ENCODE measurements around the gene ZBTB18.
"Not testable (repeated sequence)": the region's sequence is repeated elsewhere in the genome, so short reads cannot be mapped to it uniquely, and the experiment has no call there.

The ZBTB18 gene

GRCh38 chr1:244041466-244042120 is 9.5 kb upstream of the ZBTB18 start:
- DNase-seq (ENCODE audit: low read depth in 2 of 3, low spot score in 2 of 3), result no peak

DNA sequence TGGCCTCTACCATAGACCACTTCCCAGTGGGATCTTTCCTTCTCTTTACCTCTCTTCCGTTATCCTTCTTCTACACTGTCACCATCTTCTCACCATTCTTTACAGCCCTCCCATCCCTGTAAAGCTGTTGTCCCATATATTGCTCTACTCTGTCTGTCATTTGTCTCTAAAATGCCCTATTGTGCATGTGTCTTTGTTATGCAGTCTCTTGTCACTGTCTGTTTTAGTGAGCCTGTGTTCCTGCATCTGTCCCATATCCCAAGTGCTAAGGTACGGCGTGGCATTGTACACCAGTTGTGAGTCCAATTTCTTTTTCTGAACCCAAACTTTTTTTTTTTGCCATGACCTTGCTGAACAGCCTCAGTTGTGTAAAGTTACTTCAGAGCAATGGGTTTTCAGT is 8.8 kb upstream of the ZBTB18 start:
- DNase-seq (ENCODE audit: low read depth in 2 of 3, low spot score in 2 of 3), result no peak

GRCh38 chr1:244044423-244044822 is 6.7 kb upstream of the ZBTB18 start:
- DNase-seq (ENCODE audit: low read depth in 2 of 3, low spot score in 2 of 3), result no peak

DNA sequence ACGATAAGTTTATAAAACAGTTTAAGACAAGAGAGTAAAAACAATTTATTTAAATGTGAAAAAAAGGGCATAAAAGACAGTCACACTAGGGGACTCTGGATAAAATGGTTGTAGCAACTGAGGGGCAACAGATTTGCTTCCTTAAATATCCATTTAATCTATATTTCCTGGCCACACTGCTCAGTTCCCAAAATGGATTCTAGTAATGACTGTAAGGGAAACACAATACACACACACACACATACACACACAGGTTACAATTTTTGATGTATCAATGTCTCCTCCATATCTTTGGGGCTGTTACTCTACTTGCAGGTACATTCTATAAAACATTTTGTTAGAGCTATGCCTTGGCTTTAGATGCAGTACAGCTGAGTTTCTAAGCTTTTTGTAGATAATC is 4.8 kb upstream of the ZBTB18 start:
- not testable (repeated sequence) for DNase-seq (ENCODE audit: low read depth in 2 of 3, low spot score in 2 of 3)

GRCh38 chr1:244046907-244047611 is 4.0 kb upstream of the ZBTB18 start:
- DNase-seq (ENCODE audit: low read depth in 2 of 3, low spot score in 2 of 3), result no peak

DNA sequence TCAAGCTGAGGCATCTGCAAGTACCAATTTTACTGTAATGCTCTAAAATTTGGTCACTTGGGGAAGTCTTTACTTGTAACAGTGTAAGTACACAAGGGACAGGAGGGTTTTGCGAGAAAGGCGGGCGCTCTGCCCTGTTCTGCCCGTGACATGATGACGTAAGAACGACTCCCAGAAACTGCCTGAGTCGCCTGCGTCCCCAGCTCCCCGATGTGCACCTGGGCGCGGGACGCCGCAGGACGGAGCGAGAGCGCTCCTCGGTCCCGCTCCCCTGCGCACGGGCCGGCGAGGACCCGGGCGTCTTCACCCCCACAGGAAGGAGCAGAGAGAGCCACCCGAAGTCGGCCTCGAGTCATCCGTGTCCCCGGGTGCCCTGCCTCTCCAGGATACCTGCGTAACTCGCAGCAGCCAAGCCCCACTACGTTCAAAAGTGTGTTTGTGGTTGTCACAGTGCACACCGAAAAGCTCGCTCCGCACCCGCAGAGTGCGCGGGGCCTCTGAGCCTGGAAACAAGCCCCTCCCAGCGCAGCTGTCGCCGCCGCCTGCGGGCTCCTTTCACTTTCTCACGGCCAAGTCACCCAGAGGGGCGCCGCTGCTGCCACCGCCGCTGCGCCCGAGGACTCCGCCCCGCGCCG is 3.3 kb upstream of the ZBTB18 start:
- peak in 1 of 3 experiments; percentile 58 for DNase-seq (ENCODE audit: low read depth in 2 of 3, low spot score in 2 of 3)

GRCh38 chr1:244048256-244049161 is 2.6 kb upstream of the ZBTB18 start:
- peak; percentile 74 to 95 (median 84) for DNase-seq (ENCODE audit: low read depth in 2 of 3, low spot score in 2 of 3)

GRCh38 chr1:244049162-244050013 is 1.7 kb upstream of the ZBTB18 start:
- no peak for DNase-seq (ENCODE audit: low read depth in 2 of 3, low spot score in 2 of 3)

GRCh38 chr1:244050014-244050834 is 859 bp upstream of the ZBTB18 start:
- DNase-seq (ENCODE audit: low read depth in 2 of 3, low spot score in 2 of 3), result no peak

GRCh38 chr1:244052016-244052727 is 1.1 kb downstream of the ZBTB18 start:
- DNase-seq (ENCODE audit: low read depth in 2 of 3, low spot score in 2 of 3), result no peak

GRCh38 chr1:244052728-244053312 is 1.7 kb downstream of the ZBTB18 start:
- DNase-seq (ENCODE audit: low read depth in 2 of 3, low spot score in 2 of 3), result no peak

DNA sequence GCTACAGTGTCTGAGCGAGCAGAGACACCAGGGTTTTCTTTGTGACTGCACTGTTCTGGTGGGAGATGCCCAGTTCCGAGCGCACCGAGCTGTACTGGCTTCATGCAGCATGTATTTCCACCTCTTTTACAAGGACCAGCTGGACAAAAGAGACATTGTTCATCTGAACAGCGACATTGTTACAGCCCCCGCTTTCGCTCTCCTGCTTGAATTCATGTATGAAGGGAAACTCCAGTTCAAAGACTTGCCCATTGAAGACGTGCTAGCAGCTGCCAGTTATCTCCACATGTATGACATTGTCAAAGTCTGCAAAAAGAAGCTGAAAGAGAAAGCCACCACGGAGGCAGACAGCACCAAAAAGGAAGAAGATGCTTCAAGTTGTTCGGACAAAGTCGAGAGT is 2.7 kb downstream of the ZBTB18 start:
- no peak for DNase-seq (ENCODE audit: low read depth in 2 of 3, low spot score in 2 of 3)

DNA sequence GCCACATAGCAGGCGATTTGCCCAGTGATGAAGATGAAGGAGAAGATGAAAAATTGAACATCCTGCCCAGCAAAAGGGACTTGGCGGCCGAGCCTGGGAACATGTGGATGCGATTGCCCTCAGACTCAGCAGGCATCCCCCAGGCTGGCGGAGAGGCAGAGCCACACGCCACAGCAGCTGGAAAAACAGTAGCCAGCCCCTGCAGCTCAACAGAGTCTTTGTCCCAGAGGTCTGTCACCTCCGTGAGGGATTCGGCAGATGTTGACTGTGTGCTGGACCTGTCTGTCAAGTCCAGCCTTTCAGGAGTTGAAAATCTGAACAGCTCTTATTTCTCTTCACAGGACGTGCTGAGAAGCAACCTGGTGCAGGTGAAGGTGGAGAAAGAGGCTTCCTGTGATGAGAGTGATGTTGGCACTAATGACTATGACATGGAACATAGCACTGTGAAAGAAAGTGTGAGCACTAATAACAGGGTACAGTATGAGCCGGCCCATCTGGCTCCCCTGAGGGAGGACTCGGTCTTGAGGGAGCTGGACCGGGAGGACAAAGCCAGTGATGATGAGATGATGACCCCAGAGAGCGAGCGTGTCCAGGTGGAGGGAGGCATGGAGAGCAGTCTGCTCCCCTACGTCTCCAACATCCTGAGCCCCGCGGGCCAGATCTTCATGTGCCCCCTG is 3.3 kb downstream of the ZBTB18 start:
- DNase-seq (ENCODE audit: low read depth in 2 of 3, low spot score in 2 of 3), result no peak

- no peak for DNase-seq (ENCODE audit: low read depth in 2 of 3, low spot score in 2 of 3)
Observed at GRCh38 chr1:244054924-244055263, 3.8 kb downstream of the ZBTB18 start.

DNA sequence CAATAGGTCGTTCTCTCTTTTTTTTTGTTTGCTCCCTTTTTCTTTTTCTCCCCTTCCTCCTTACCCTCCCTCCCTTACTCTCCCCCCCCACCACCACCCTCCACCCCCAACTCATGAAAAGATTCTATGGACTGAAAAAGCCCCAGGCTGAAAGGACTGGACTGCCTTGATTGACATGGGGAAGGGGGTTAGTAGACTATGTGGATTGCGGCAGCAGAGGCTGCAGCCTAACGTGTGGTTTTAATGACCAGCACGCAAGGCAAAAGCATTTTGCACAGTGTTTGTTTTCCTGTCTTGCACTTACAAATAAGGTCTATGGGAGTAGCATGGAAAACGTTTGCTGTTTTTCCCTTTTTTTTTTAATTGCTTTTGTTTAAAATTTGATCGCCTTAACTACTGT is 5.5 kb downstream of the ZBTB18 start:
- DNase-seq (ENCODE audit: low read depth in 2 of 3, low spot score in 2 of 3), result no peak

DNA sequence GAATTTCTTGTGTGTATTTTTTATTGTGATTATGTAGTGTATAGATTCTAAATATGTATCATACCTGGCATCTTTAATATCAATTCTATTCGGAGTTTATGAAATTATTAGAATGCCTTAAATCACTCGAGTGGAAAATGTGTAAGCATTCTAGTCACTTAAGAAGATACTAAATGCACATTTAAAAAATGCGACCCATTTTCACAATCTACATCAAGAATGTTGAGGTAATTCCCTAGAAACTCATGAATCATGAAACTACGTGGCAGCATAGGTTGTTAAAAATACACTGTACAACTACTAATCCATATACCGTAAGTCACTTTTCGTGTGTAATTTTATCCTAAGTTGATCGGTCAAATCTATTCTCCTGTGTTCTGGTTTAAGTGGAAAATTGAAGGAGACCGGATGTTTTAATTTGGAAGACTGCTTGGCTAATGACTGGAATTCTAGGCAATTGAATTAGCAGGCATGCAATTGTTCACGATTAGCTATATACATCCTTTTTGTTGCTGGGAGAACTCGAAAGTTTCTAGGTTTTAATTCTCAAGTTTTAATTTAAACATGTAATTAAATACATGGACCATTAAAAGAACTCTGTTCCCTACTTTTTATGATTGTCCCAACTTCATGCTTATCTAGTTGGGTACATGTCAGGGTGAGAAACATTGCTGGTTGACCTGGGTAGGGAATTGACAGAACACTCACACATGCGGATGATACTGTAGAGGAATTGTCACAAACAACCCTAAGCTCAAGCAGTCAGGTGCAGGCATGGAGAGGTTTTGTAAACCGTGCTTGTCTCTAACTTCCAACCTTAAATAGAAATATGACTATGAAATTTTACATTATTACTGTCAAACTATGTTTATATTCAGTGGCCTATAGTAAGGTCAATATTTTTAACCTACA is 6.6 kb downstream of the ZBTB18 start:
- no peak for DNase-seq (ENCODE audit: low read depth in 2 of 3, low spot score in 2 of 3)

DNA sequence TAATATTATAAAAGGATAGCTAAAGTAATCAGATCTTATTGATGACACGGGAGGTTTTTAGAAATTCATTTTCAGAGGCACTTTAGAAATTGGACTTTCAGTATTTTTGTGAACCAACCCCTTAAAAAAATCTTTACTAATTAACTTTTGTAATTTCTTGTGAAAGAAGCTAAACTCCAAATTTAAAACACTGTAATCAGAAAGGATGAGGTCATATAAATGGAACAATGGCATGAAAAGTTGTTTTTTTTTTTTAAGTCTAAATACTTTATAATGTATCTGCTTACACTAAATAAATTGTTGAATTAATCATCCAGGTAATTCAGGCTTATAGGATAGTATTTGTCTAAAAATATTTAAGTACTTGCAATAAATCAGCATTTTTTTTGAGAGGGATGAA is 9.0 kb downstream of the ZBTB18 start:
- no peak for DNase-seq (ENCODE audit: low read depth in 2 of 3, low spot score in 2 of 3)
